Neutrophil (primary cell): Measurements from ENCODE around the gene PPP1R9A.

ENCODE experiments used
- H3K27ac ChIP-seq: fragments of 200-600 bp; sonication (generic); 2 replicates; pipeline ENCODE4 v1.5.1; 2016; ENCODE audit warnings: mild to moderate bottlenecking, moderate library complexity
- H3K27me3 ChIP-seq: fragments of 200-600 bp; sonication (generic); 2 replicates; pipeline ENCODE4 v1.6.0; 2016; ENCODE audit warnings: mild to moderate bottlenecking
- H3K36me3 ChIP-seq: fragments of 200-600 bp; sonication (generic); 2 replicates; pipeline ENCODE4 v1.5.1; 2017
- H3K4me1 ChIP-seq, 2 experiments: fragments of 200-600 bp in 1 of 2; sonication (generic) in 1 of 2; 1 replicate in 1 of 2; 2 replicates in 1 of 2; pipeline versions ENCODE4 v1.5.1 to v1.6.1; 2013 to 2016; ENCODE audit warnings: low read depth in 1 of 2, low read length in 1 of 2, mild to moderate bottlenecking in 1 of 2, moderate library complexity in 1 of 2; ENCODE audit not compliant: control insufficient read depth in 1 of 2, insufficient read depth in 1 of 2
- H3K4me3 ChIP-seq, 2 experiments: fragments of 200-600 bp in 1 of 2; sonication (generic) in 1 of 2; 1 replicate in 1 of 2; 2 replicates in 1 of 2; pipeline ENCODE4 v1.5.1; 2013 to 2016; ENCODE audit warnings: low read depth in 1 of 2, low read length in 1 of 2, mild to moderate bottlenecking in 1 of 2, moderate library complexity in 1 of 2
- H3K9me3 ChIP-seq: fragments of 200-600 bp; sonication (generic); 2 replicates; pipeline ENCODE4 v1.5.1; 2016
- CTCF ChIP-seq: fragments of 200-600 bp; sonication (generic); IDR thresholded peaks from 2 replicates; pipeline ENCODE4 v1.5.1; 2016; ENCODE audit warnings: antibody characterized with exemption

PPP1R9A gene

DNA sequence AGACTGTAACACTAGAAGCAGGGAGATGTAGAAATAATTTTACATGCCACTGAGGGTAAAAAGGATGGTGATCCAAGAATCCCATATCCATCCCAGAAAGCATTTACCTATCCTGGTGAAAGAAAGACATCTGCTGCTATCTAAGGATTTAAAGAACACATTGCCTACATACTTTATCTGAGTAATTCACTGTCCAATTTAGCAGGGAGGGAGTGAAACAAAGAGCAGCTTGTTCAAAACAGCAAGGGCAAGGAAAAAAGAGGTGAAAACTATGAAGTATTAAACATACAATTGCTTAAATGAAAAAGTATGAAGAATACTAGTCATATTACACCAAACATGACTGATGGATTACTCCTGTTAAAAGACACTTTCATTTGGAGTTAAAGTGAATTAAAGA, 206.2 kb downstream of the PPP1R9A start:
- TF ChIP-seq CTCF = no peak
- Histone ChIP-seq H3K27me3 (no peaks in the 10 kb centered on the region), H3K36me3 (no peaks in the 10 kb centered on the region), H3K9me3 (no peaks in the 10 kb centered on the region), H3K27ac (no peak overlapping the region), H3K4me1 (no peaks in the 10 kb centered on the region), H3K4me3 (no peak overlapping the region)

GRCh38 chr7:95126053-95126709, 218.8 kb downstream of the PPP1R9A start:
- Histone ChIP-seq H3K4me1 (no peaks in the 10 kb centered on the region), H3K27me3 (no peaks in the 10 kb centered on the region), H3K4me3 (no peak overlapping the region), H3K9me3 (no peaks in the 10 kb centered on the region), H3K27ac (no peak overlapping the region), H3K36me3 (no peaks in the 10 kb centered on the region)
- no peak for TF ChIP-seq CTCF

DNA sequence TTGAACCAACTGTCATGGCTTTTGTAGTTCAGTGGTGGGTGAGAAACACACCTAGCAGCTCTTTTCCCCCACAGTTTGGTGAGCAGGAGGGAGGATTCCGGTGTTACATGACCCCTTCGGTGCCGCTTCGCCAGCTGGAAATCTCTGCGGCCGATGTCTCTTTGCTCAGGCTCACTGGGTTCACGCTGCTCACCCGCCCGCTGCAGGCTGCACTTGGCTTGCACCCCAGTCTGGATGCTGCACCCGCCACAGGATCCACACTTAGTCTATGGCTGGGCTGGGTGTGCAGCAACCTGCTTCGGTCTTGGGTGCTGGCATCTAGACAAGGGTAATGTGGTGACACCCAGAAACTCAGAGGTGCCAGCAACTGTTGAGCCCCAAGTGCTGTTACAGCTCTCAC, 225.1 kb downstream of the PPP1R9A start:
- Histone ChIP-seq H3K27me3 (no peaks in the 10 kb centered on the region), H3K27ac (no peak overlapping the region), H3K4me1 (no peaks in the 10 kb centered on the region), H3K9me3 (no peaks in the 10 kb centered on the region), H3K36me3 (no peaks in the 10 kb centered on the region), H3K4me3 (no peak overlapping the region)
- no peak for TF ChIP-seq CTCF

DNA sequence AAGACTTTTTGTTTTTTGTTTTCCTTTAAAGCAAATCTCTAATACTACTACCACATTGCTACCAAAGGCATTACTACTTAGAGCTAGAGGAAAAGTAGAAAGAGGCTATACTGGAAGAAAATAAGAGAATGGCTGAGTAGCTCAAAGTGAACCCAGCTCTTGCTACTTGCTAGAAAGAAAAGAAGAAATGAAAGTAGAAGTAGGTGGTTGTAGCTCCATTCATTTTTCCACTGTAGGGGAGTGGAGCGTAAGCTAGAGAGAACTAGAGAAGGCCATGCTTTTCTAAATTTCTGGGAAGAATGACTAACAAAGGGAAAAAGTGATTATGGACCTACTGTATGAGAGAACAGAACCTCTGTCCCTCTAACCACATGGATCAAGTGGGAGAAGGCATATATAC, 232.5 kb downstream of the PPP1R9A start:
- H3K4me3 ChIP-seq = no peak overlapping the region
- H3K27ac ChIP-seq = no peak overlapping the region
- no peaks in the 10 kb centered on the region for H3K36me3 ChIP-seq
- H3K9me3 ChIP-seq = no peaks in the 10 kb centered on the region
- TF ChIP-seq CTCF = no peak
- H3K27me3 ChIP-seq = no peaks in the 10 kb centered on the region
- no peaks in the 10 kb centered on the region for H3K4me1 ChIP-seq

- Histone ChIP-seq H3K36me3 (no peaks in the 10 kb centered on the region), H3K27ac (no peak overlapping the region), H3K27me3 (no peaks in the 10 kb centered on the region), H3K9me3 (no peaks in the 10 kb centered on the region), H3K4me1 (no peaks in the 10 kb centered on the region), H3K4me3 (no peak overlapping the region)
- no peak for TF ChIP-seq CTCF
These were observed 234.4 kb downstream of the PPP1R9A start for GRCh38 chr7:95141755-95142154.

- Histone ChIP-seq H3K4me3 (no peak overlapping the region), H3K27ac (no peak overlapping the region), H3K36me3 (no peaks in the 10 kb centered on the region), H3K9me3 (no peaks in the 10 kb centered on the region), H3K4me1 (no peaks in the 10 kb centered on the region), H3K27me3 (no peaks in the 10 kb centered on the region)
- TF ChIP-seq CTCF = no peak
These were observed 236.9 kb downstream of the PPP1R9A start for GRCh38 chr7:95144256-95144655.
